Lung (tissue), 12 donors: Measurements from ENCODE around the gene GSTT2. TPM values are rescaled to one million over a fixed set of nuclear protein-coding genes. Genes with fewer than 3 reads are reported as not detected.
A peak's percentile ranks its signal among the peaks of the same experiment; 100 is the strongest.
"Not testable (repeated sequence)": the region's sequence is repeated elsewhere in the genome, so short reads cannot be mapped to it uniquely, and the experiment has no call there.

Source experiments
- ATAC-seq: fragments of 200-7000 bp; cut with Tn5 transposase; one replicate; pipeline ENCODE4 v1.9.1; 2020; ENCODE audit warnings: moderate number of reproducible peaks; ENCODE audit not compliant: insufficient read depth, low FRiP score
- DNase-seq, 3 donors: peaks; one replicate each; pipeline ENCODE4 v3.0.0-alpha.2; 2013 to 2017
- H3K27ac ChIP-seq, 2 donors: one replicate each; pipeline ENCODE4 v1.5.1; 2013; ENCODE audit warnings: mild to moderate bottlenecking in 2 of 2, moderate library complexity in 2 of 2, control low read depth in 1 of 2, inconsistent platforms in 1 of 2, low read depth in 1 of 2, low read length in 1 of 2
- H3K27me3 ChIP-seq, 3 donors: one replicate each; pipeline ENCODE4 v1.5.1; 2013; ENCODE audit warnings: low read length in 2 of 3; ENCODE audit not compliant: control insufficient read depth in 3 of 3, insufficient read depth in 3 of 3
- H3K36me3 ChIP-seq, 4 donors: one replicate each; pipeline ENCODE4 v1.5.1; 2013; ENCODE audit warnings: low read length in 4 of 4, mild to moderate bottlenecking in 1 of 4, moderate library complexity in 1 of 4; ENCODE audit not compliant: control insufficient read depth in 4 of 4, insufficient read depth in 4 of 4
- H3K4me1 ChIP-seq, 5 donors: one replicate each; pipeline ENCODE4 v1.5.1; 2013; ENCODE audit warnings: low read length in 5 of 5, mild to moderate bottlenecking in 2 of 5, moderate library complexity in 1 of 5; ENCODE audit not compliant: control insufficient read depth in 5 of 5, insufficient read depth in 5 of 5
- H3K4me3 ChIP-seq: one replicate; pipeline ENCODE4 v1.5.1; 2013; ENCODE audit warnings: mild to moderate bottlenecking, control low read depth, moderate library complexity
- H3K9ac ChIP-seq, 2 donors: one replicate each; pipeline ENCODE4 v1.5.1; 2013; ENCODE audit warnings: low read length in 2 of 2, control low read depth in 1 of 2; ENCODE audit not compliant: insufficient read depth in 1 of 2
- H3K9me3 ChIP-seq, 4 donors: one replicate each; pipeline ENCODE4 v1.5.1; 2013; ENCODE audit warnings: low read length in 3 of 4, mild to moderate bottlenecking in 1 of 4, moderate library complexity in 1 of 4; ENCODE audit not compliant: control insufficient read depth in 4 of 4, insufficient read depth in 3 of 4
- WGBS, 2 donors: extraction: QIAGEN DNeasy Blood & Tissue Kit; methylation state at CpG; one replicate each; pipeline ENCODE4 v1.1.7; 2013; 5-methylcytosine and 5-hydroxymethylcytosine counted together
- polyA plus RNA-seq, 2 donors: library from polyadenylated mRNA; stranded (reverse); fragments of 200-250 nt; gene quantifications; one replicate each; pipeline ENCODE4 v1.2.1, GENCODE V29; 2013
- total RNA-seq, 2 donors: library from RNA; depleted of rRNA in 1 of 2; stranded (reverse); fragments of >200 nt in 1 of 2; gene quantifications; one replicate each; pipeline ENCODE4 v1.2.1, GENCODE V29; 2014 to 2021
- TF ChIP-seq, protein P1 (sequence below): IDR thresholded peaks from 2 replicates; pipeline ENCODE4 v1.5.1; 2012; ENCODE audit warnings: mild to moderate bottlenecking; ENCODE audit errors: control extremely low read depth, extremely low read depth
- donor health status: control.
- donor health status: control.
- donor health status: Bipolar disorder and iron deficiency.
- donor health status: healthy.
- donor health status: DM: yes; HTN: yes; CAD: no.

GSTT2 gene
- total and polyA plus RNA-seq, 4 donors = 0.22 to 4.9 (median 3.1) TPM; not detected in 1

- DNase-seq = peak in 2 of 3 donors; percentile 50 to 55
- ATAC-seq = peak; percentile 53
- Histone ChIP-seq H3K4me3 (no peak overlapping the region), H3K9ac (no peak overlapping the region), H3K9me3 (no peaks in the 10 kb centered on the region), H3K27ac (no peak overlapping the region), H3K4me1 (no peaks in the 10 kb centered on the region), H3K36me3 (no peaks in the 10 kb centered on the region), H3K27me3 (no peaks in the 10 kb centered on the region)
- TF ChIP-seq, protein P1, sequence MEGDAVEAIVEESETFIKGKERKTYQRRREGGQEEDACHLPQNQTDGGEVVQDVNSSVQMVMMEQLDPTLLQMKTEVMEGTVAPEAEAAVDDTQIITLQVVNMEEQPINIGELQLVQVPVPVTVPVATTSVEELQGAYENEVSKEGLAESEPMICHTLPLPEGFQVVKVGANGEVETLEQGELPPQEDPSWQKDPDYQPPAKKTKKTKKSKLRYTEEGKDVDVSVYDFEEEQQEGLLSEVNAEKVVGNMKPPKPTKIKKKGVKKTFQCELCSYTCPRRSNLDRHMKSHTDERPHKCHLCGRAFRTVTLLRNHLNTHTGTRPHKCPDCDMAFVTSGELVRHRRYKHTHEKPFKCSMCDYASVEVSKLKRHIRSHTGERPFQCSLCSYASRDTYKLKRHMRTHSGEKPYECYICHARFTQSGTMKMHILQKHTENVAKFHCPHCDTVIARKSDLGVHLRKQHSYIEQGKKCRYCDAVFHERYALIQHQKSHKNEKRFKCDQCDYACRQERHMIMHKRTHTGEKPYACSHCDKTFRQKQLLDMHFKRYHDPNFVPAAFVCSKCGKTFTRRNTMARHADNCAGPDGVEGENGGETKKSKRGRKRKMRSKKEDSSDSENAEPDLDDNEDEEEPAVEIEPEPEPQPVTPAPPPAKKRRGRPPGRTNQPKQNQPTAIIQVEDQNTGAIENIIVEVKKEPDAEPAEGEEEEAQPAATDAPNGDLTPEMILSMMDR = peak; percentile 88
- WGBS, 2 donors = 39% methylated on average over 6 of the region's 6 CpGs; no CpG with 5 or more reads in 1 of the 2 donors
Observed at GRCh38 chr22:23984430-23984829, 4.5 kb downstream of the GSTT2 start.

- not testable (repeated sequence) for H3K27me3 ChIP-seq, H3K36me3 ChIP-seq, ATAC-seq, H3K9ac ChIP-seq, H3K9me3 ChIP-seq, H3K27ac ChIP-seq, H3K4me1 ChIP-seq, H3K4me3 ChIP-seq, DNase-seq
- WGBS, 2 donors = 85% methylated on average over 8 of the region's 8 CpGs; no CpG with 5 or more reads in 1 of the 2 donors
Observed at GRCh38 chr22:23986089-23986488, 6.2 kb downstream of the GSTT2 start.

DNA sequence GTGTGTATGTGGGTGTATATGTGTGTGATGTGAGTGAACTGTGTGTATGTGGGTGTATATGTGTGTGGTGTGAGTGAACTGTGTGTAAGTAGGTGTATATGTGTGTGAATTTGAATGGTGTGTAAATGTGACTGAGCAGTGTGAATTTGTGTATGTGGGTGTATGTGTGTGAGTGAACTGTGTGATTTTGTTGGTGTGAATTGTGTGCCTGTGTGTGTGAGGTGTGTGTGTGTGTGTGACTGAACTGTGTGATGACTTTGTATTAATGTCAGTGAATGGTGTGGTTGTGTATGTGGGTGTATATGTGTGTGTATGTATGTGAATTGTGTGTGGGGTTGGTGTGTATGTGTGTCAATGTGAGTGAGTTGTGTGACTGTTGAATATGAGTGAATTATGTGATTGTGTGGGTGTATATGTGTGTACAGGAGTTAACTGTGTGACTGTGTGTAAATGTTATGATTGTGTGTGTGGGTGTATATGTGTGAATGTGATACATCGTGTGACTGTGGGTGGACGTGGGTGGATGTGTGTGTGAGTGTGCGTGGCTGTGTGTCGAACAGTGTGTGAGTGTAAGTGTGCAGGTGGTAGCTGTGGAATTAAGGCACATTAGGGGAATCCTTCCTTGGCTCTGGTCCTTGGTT is 6.7 kb downstream of the GSTT2 start:
- WGBS, 2 donors = 82% methylated on average over 4 of the region's 4 CpGs; no CpG with 5 or more reads in 1 of the 2 donors
- H3K36me3 ChIP-seq, H3K27me3 ChIP-seq, H3K4me3 ChIP-seq, H3K4me1 ChIP-seq, ATAC-seq, DNase-seq, H3K9ac ChIP-seq, H3K27ac ChIP-seq, H3K9me3 ChIP-seq: not testable (repeated sequence)

DNA sequence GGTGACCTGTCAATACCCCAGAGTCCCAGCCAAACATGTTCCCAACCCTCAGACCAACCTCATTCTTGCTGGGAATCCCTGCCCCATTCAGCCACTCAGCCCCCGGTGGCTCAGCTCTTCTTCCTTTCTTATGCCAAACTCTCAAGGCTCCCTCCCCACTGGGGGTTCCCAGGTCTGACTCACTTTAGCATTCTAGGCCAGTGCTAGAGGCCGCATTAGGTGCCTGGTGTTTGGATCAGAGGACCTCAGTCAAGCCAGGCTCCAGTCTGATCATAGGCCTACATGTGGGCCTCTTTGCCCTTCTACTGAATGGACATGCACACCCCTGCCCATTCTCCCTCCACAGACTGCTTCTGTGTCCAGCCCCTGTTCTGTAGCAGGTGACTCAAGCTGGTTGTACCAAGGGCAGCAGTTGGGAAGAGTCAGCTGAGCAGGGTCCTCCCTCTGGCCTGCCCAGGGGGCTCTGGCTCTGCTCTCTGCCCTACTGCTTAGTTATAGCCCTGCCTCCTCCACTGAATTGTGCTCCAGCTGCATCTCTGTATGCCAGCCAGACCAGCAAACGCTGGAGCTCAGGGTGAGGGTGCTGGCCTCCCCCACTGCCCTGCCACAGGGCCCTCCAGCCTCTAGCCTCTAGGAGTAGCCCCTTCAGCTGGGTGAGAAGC is 9.8 kb downstream of the GSTT2 start:
- not testable (repeated sequence) for H3K9ac ChIP-seq, H3K36me3 ChIP-seq, H3K27ac ChIP-seq, H3K4me1 ChIP-seq, ATAC-seq, H3K4me3 ChIP-seq, DNase-seq, H3K9me3 ChIP-seq, H3K27me3 ChIP-seq
- 75 to 94% methylated on average over 2 of the region's 3 CpGs for WGBS, 2 donors

- ATAC-seq, H3K36me3 ChIP-seq, H3K27me3 ChIP-seq, H3K27ac ChIP-seq, H3K4me3 ChIP-seq, DNase-seq, H3K9ac ChIP-seq, H3K9me3 ChIP-seq, H3K4me1 ChIP-seq: not testable (repeated sequence)
- WGBS, 2 donors = 74 to 82% methylated on average over 2 of the region's 2 CpGs
Observed at GRCh38 chr22:23993080-23993479, 13.1 kb downstream of the GSTT2 start.

- ATAC-seq, H3K4me1 ChIP-seq, H3K9ac ChIP-seq, H3K4me3 ChIP-seq, H3K36me3 ChIP-seq, DNase-seq, H3K27ac ChIP-seq, H3K9me3 ChIP-seq, H3K27me3 ChIP-seq: not testable (repeated sequence)
- 49 to 90% methylated on average over 4 of the region's 4 CpGs for WGBS, 2 donors
Observed at GRCh38 chr22:23993581-23994177, 13.7 kb downstream of the GSTT2 start.
